Stimulated activated naive CD4-positive, alpha-beta T cell (primary cell): ENCODE data around the gene ZNF134.
A peak's percentile ranks its signal among the peaks of the same experiment; 100 is the strongest.

Source experiments
- DNase-seq, 6 experiments: peaks; one replicate each; lab custom pipeline; 2025; lab: John Stamatoyannopoulos, UW

The ZNF134 gene

GRCh38 chr19:57613941-57614743 lies at the start of gene ZNF134:
TSS of gene ZNF134 (plus strand) at chr19:57614242. CDS start at chr19:57619469, 5,227 bp downstream.
- DNase-seq: peak; percentile 66 to 87 (median 80)

DNA sequence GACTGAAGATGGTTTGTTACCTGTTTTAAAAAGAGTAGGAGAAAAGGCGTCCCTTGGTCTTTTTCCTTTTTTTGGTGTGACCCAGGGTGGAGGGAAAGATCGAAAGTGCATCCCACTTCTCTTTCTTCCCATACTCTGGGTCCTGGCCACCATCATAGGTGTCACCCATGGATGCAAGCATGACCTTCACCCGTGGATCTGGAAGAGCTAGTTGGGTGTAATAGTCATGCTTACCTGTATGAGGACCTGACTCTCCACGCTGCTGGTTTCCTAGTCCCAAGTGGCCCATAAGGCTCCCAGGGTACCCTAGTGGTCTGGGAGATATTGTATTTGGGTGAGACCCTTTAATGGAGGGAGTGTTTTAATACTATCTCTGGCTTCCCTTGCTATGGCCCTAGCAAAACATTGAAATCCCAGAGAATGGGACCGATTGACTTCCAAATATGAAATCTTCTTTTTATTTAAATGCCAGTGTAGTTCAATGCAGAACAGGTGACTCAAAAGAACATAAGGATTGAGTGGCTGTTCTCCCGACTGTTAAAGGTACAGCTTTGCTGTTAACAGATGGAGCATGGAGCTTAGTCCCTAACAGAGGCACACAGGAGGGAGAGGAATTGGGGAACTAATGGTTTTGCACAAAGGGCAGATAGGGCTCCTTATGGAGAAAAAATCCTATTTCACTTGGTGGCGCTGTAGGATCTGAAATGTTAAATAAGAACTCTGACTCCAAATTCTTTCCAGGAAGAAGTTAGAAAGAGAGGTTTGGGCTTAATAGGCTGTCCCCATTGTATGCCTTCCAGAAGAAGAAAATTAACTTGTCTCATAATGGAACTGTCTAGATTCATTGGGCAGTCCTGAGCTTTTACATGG lies 47.4 kb upstream of the ZNF134 start:
- DNase-seq: no peak

- DNase-seq: no peak
These were observed 43.3 kb upstream of the ZNF134 start for GRCh38 chr19:57570707-57571106.

DNA sequence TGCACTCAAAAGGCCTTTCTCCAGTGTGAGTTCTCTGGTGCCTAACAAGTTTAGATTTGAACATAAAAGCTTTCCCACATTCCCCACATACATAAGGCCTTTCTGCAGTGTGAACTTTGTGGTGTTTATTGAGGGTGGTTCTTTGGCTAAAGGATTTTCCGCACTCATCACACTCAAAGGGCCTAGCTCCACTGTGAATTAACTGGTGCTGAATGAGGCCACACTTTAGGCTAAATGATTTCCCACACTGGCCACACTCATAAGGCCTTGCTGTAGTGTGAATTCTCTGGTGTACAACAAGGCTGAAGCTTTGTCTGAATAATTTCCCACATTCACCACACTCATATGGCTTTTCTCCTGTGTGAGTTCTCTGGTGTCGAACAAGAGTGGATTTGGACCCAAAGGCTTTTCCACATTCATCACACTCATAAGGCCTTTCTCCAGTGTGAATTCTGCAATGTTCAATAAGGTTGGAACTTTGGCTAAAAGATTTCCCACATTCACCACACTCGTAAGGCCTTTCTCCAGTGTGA lies 41.6 kb upstream of the ZNF134 start:
- DNase-seq: no peak

DNA sequence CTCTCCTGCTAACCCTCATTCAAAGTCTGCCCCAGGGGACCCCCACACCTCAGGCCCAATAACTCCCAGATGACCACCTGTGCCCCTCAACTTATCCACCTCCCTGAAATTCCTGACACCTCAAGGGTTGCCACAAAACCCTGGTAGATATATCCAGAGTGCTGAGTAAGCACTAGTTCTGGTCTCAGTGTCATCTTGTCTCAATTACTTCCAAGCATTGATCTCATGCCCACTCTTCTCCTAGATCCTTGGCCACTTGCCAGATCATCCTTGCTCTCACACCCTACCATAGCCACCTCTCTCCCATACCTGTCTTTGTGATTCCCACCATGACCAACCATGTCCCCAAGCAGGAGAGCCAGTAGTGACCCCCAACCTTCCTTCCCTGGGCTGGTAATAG lies 37.4 kb upstream of the ZNF134 start:
- DNase-seq: no peak

DNA sequence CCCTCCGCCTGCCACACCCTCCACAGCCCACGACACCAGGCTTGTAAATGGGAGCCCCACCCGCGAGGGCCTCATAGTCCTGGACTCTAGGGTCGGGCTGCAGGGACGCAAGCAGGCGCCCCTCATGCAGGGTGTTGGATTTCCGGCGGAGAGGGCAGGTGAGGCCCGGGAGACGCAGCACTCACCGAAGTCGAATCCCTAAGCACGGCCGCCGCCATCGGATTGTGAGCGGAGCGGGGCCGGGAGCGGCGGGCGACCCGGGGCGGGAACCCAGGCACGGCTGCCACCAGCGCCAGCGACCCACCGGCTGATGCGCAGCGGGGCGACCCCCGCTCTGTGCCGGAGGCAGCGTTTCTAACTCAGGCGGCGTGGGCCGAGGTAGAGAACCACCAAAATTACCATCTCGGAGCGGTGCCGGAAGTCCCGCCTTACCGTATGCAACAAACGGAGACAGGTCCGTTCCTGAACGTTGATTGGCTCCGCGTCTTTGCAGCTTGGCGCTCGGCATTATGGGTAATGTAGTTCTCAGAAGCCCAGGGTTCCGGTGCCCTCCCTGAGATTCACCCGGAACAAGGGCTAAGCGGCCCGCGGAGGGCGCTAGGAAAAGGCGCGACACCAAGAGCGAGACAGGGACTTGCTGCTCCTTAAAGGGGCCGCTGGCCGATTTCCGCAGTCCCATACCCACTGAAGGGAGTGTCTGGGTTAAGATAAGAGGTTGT lies 35.4 kb upstream of the ZNF134 start, which contains the start of gene ZNF416:
Gene ZNF416, minus strand, starts transcription at position 425 of the 719 bp plus-strand sequence. Its CDS starts 207 bp downstream, at position 218.
- peak; percentile 83 to 96 (median 95) for DNase-seq

DNA sequence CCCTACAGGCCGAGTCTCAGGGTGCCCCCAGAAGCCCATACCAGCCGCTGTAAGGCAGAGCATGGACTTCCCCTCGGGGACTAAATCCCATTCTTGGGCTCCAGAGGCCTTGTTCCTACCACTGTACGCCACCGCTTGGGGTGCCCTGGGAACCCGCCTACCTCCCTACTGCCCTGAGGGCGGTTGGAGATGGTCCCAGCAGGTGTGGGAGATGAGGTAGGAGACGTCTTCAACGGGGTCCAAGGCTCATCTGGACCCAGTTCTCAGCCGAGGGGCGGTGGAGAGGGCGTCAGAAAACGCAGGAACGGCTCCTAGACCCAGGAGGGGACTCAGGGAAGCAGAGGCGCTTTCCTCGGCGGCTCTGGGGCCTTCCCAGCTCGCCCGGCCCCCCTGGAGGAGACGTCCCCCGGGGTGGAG lies 30.9 kb upstream of the ZNF134 start:
- DNase-seq: no peak

GRCh38 chr19:57583521-57584416 lies 30.3 kb upstream of the ZNF134 start, which contains the start of gene ZIK1:
TSS of gene ZIK1 (plus strand) at chr19:57584145. CDS start at chr19:57584357, 212 bp downstream.
- DNase-seq: peak; percentile 75 to 88 (median 84)

GRCh38 chr19:57587529-57587928 lies 26.5 kb upstream of the ZNF134 start:
- DNase-seq: no peak

DNA sequence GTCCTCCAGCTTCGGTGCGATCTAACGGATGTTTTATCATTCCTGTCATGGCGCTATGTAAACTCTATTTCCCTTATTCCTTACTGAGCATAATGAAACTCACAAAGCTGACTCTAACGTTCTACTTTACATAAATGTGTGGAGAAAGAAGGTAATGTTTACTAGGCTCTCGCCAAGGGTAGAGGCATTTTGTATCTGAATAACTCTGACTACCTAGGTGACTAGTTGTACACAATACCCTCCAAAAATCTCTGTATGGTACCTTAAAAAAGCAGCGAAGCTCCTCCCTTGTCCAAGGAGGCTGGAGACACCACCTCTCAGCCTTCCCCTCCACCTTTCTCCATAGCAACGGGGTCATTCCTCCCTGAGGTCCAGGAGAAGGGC lies 14.7 kb upstream of the ZNF134 start:
- no peak for DNase-seq

GRCh38 chr19:57599761-57600383 lies 14.2 kb upstream of the ZNF134 start, which contains the start of gene ZNF530:
TSS of gene ZNF530 (plus strand) at chr19:57599885. CDS start at chr19:57604346, 4,461 bp downstream.
- DNase-seq: peak; percentile 42 to 79 (median 74)

DNA sequence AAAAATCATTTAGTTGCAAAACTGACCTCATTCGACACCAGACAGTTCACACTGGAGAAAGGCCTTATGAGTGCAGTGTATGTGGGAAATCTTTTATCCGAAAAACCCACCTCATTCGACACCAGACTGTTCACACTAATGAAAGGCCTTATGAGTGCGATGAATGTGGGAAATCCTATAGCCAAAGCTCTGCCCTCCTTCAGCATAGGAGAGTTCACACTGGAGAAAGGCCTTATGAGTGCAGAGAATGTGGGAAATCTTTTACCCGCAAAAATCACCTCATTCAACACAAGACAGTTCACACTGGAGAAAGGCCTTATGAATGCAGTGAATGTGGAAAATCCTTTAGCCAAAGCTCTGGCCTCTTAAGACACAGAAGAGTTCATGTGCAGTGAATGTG lies 7.1 kb upstream of the ZNF134 start:
- DNase-seq: no peak

GRCh38 chr19:57611113-57611512 lies 2.9 kb upstream of the ZNF134 start:
- no peak for DNase-seq

GRCh38 chr19:57615346-57615745 lies 1.3 kb downstream of the ZNF134 start:
- no peak for DNase-seq

- no peak for DNase-seq
These were observed 6.8 kb downstream of the ZNF134 start for GRCh38 chr19:57620673-57621348.

GRCh38 chr19:57623091-57623490 lies 9.0 kb downstream of the ZNF134 start:
- DNase-seq: no peak

DNA sequence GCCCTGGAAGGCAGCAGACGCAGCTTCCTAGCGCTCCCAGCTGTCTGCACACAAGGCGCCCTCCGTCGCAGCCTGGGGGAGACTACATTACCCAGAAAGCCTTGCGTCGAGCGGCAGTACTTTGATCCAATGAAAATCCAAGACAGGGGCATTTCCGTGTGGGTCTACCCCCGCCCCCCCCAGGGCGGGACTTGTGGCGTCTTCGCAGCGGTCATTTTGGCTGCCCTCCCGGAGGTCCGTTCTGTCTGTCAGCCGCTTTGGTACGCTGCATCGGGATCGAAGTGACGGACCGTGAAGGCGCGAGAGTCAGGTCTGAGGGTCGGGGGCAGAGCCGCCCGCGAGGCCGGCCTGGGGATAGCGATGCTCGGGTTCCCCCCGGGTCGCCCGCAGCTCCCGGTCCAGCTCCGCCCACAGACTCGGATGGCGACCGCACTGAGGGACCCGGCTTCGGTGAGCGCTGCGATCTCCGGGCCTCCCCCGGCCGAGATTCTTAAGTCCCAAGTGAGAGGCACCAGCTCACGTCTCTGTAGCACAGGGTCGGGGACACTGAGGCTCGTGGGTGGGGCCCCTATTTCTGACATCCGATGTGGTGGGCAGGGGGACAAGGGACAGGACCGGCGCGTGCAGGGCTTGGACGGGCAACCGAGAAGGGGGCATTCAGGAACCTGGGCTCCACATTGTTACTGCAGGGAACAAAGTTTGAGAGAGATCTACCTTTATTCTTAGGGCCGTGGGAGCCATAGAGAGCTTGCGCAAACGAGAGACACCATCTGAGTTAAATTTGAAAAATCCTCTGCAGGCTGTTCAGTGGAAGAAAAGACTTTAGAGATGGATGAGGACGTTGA lies 19.2 kb downstream of the ZNF134 start, which contains the start of gene ZNF211:
Gene ZNF211, plus strand, starts transcription at position 182 of the 845 bp plus-strand sequence. Its CDS starts 179 bp downstream, at position 361.
- peak; percentile 76 to 87 (median 81) for DNase-seq

GRCh38 chr19:57633832-57634131 lies 19.7 kb downstream of the ZNF134 start:
- no peak for DNase-seq

DNA sequence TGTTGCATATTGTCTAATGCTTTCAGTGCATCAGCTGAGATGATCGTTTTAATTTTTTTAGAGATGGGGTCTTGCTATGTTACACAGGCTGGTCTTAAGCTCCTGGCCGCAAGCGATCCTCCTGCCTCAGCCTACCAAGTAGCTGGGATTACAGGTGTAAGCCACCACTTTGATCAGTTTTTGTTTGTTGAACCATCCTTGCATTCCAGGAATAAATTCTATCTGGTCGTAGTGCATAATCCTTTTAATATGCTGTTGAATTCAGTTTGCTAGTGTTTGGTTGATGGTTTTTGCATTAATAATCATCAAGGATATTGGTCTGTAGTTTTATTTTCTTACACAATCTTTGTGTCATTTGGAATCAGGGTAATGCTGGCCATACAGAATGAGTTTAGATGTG lies 23.3 kb downstream of the ZNF134 start:
- peak in 1 of 6 experiments; percentile 18 for DNase-seq
